ENCODE data around the gene HHATL.

The HHATL gene

DNA sequence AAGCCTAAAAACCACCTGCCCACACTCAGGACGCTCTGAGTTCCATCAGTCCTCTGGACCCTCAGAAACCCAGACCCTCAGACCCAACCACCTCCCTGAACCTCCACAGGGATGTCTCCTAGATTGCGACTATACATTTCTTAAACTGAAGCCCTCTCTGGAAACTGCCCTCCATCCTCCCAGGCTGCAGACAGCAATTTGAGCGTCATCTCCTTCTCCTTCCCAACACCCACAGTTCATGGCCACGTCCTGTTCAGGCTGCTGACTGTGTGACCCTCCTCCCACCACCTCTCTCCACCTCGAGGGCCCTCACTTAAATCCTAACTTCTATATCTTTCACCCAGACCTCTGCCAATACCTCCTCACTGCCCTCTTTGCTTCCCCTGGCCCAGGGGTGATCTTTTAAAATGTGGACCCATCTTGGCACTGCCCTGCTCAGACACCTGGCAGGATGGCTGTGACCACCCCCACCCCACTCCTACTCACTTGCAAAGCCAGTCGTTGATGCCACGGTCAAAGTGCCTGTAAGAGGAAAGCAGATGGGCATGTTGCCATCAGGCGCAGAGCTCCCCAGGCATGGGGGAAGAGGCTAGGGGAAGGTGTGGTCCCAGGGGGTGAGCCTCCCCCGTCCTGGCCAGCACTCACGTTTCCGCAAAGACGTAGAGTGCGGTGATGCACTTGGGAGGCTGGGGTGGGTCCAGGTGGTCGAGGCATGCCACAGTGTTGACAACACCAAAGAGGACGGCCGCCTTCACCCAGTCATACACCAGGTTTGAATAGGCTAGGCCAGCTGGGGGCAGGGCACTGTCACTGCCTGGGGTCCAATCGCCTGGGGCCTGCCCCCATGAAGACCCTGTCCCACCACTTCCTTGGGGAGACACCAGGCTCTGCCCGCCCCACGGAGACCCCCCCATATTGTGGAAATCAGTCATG lies 6.0 kb downstream of the HHATL start:
- DNase-seq: no peak

DNA sequence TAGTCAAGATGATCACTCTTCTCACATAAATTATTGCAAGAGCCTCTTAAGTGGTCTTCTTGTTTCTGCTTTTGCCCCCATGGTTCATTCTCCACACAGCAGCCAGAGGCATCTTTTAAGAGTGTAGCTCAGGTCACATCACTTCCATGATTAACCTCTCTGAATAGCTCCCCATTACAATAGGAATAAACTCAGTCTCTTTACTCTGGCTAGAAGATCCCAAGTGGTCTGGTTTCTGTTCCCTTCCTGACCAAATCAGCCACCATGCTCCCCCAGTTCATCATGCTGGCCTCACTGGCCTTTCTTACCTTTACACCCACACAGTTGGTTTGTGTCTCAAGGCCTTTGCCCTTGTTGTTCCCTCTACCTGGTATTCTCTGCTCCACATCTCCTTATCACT lies 8.2 kb downstream of the HHATL start:
- no peak for DNase-seq

DNA sequence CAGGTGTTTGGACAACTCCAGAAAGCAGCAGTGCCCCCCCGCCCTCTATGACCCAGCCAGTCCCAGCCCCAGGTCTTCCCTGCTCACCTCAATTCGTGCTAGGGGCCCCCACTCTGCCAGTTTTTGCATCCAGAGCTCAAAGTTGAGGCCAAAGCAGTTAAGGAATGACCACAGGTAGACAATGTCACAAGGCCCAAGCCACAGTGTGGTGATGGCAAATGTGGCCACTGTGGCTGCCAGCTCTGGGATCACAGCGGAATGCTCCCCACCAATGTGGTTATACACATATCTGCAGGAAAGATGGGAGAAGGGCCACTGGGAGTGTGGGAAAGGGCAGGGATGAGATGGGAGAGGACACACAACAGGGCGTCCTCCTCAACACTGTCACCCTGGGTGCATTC lies 9.1 kb downstream of the HHATL start:
- no peak for DNase-seq

DNA sequence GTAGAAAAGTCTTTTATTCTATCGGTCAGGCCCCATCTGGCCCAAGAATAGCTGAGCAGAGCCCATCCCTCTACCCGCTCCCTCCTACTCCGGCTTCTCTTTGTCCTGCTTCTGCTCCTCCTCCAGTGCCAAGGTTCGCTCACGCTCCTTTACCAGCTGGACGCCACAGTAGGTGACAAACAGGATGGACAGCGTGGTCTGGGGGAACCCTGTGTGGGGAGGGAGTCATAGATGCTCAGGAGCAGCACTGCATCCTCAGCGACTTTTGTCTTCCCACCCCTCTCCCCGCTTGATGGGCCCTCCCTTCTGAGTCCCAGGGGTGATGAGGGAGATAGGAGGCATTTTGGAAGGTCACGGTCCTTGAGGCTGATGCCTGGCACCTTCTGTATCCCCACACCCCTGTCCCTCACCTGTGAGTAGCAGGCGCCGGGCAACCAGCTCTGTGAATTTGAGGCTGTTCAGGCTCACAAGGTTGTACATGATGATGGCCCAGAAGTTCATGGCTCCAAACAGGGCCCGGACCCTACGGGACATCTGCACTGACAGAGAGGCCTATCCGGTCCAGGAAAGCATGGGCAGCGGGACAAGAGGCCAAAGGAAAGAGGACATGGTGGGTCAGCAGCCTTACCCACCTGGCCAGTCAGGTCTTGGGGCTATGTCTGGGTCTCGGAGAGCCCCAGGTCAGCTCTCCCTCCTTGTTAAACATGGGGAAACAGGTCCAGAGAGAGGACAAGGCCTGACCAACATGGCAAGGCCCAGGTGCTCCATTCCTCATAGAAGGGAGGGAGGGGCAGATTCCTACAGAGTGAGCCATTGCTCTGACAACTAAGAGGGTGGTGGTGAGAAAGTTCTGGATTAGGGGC lies 9.7 kb downstream of the HHATL start:
- no peak for DNase-seq

DNA sequence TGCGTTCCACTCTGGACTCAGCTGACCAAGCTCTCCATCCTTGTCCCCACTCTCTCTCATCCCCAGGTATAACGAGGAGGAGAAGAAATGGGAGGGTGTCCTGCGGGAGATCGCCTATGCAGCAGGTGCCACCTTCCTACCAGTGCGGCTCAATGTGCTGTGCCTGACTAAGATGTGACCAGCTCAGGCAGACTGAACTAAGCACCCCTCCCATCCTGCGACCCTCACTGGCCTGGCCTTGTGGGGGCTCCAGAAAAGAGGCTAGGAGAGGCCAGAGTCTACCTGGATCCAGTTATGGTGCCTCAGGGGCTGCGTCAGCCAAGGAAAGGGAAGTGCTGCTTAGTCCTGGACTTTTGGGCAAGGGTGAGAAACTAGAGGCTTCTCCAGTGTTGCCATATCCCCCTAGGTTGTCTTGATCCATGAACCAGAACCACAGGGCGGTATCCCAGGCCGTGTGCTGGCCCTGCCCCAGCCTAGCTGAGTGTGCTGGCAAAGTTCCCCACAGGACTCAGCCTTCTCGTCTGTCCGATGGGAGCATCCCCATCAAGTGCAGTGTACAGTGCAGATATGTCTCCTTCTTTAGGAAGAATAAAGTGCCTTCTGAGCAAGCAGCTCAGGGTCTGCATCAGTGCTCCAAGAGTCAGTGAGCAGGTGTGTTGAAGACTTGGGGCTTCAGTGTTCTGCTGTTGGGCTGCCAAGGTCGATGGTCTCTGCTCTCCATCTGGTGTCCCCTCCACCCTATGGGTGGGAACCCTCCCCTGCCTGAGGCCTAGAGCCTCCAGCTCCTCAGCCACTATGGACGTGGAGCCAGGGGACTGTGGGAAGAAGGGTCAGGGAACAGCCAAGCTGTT lies 10.6 kb downstream of the HHATL start:
- DNase-seq: no peak

DNA sequence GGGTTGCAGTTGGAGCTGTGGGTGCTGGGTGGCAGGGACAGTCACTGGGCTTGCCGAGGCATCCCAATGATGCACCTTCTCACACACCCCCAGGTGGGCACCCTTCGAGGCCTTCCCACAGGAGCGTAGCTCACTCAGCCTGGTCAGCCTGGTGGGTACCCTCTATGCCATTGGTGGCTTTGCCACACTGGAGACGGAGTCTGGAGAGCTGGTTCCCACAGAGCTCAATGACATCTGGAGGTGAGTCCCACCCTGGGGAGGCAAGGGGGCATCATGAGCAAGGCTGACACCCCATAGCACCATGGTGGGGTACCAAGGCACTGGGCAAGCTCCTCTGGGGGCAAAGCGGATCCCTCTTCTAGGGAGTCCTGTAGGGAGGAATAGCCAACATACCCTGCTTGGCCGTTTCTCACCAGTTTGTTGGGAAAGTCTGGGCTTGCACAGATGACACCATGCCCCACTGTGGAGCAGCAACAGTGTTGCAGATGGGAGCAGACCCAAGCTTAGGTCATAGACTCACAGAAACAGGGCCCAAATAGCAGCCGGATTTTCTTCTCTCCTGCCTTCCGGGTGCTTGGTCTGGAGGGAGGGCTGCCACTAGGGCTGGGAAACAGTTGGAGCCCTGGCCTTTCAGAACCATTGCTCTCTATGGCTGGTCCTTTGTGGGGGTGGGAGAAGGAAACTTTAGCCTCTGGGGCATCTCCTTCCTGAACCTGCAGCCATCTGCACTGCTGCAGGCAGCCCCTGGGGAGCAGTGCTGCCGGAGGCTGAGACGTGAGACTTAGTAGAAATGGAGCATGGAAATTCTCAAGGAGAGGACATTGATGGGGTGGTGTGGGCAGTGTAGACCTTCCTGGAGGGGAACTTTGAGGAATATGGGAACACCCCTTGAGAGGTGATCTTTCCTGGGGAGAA lies 11.6 kb downstream of the HHATL start:
- no peak for DNase-seq

DNA sequence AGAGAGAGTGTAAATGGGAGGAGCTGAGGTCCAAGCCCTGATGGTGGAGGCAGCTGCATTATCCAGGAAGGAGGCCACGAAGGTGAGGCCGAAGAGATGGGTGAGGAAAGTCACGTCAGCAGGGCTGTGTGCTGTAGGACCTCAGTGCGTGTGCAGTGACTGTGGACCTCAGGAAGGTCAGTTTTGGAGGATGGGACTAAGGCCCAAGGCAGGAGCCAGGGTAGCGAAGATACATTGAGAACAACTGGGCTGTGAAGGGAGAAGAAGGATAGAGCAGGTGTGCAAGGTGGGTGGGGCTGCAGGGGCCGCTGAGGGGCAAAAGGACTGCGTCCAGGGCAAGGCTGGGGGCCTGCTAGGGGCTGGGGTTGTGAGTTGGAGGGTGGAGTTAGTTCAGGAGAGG lies 12.4 kb downstream of the HHATL start:
- DNase-seq: no peak

DNA sequence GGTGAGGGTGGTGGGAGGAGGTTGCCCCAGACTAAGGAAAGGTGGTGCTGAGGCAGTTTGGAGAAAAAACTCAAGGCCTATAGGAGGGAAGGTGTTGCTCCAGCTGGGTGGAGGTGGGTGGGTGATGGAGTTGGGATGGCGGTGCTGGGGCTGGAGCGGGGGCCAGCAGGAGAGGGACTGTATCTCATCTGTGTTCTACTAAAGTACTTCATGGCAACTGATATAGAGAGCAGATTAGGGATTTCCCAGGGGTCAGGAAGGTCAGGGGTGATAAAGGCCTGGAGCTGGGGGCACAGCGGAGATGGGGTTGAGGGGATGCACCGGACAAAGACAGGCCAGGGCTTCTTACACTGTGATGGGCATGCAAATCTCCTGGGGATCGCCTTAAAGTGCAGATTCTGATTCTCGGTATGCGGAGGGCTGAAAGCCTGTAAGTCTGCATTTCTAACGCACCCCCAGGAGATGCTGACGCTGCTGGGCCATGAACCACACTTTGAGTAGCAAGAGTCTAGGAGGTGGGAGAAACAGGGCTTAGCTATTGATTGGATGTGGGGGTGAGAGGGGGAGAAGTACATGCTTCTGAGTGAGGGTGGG lies 13.1 kb downstream of the HHATL start:
- no peak for DNase-seq

DNA sequence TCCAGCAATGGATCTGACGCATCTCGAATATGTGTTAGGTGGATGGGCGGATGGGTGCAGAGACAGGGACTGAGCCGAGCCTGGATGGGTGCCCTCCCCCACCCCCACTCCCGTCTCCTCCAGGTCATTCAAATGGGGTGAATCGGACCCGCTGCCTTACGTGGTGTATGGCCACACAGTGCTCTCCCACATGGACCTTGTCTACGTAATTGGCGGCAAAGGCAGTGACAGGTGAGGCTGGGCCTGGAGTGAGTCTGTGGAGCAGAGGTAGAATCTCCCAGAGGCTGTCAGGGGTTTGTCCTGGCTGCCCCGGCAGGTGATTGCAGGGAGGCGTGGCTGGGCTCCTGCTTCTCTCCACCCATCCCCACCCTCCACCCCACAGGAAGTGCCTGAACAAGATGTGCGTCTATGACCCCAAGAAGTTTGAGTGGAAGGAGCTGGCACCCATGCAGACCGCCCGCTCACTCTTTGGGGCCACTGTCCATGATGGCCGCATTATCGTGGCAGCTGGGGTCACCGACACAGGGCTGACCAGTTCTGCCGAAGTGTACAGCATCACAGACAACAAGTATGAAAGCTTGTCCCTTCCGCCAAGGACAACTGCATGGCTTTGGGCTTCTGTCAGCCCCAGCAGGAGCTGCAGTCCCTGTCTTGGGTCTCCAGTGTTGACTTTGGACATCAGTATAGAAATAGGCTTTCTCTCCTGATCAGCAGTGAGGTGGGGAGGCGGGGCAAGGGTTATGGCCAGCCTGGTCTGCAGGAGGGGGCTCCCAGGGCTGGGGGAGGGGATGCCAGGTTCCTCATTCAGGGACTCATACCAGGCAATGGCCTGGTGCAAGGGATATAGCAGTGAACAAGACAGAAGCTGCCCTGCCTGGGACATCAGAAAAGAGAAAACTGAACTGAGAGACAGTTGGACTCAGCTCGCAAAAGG lies 13.8 kb downstream of the HHATL start:
- DNase-seq: no peak

DNA sequence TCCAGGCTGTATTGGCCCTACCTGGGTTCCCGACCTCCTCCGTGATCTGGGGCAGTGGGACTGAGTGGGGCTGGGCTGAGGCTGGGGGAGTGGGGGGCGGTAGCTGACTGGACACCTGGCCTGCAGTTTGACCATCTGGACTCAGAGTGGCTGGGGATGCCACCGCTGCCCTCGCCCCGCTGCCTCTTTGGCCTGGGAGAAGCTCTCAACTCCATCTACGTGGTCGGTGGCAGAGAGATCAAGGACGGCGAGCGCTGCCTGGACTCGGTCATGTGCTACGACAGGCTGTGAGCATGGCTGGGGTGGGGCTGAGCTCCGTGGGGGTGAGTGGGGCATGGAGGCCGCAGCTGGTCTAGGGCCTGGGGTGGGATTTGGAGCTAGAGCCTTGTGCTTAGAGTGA lies 14.6 kb downstream of the HHATL start:
- no peak for DNase-seq

DNA sequence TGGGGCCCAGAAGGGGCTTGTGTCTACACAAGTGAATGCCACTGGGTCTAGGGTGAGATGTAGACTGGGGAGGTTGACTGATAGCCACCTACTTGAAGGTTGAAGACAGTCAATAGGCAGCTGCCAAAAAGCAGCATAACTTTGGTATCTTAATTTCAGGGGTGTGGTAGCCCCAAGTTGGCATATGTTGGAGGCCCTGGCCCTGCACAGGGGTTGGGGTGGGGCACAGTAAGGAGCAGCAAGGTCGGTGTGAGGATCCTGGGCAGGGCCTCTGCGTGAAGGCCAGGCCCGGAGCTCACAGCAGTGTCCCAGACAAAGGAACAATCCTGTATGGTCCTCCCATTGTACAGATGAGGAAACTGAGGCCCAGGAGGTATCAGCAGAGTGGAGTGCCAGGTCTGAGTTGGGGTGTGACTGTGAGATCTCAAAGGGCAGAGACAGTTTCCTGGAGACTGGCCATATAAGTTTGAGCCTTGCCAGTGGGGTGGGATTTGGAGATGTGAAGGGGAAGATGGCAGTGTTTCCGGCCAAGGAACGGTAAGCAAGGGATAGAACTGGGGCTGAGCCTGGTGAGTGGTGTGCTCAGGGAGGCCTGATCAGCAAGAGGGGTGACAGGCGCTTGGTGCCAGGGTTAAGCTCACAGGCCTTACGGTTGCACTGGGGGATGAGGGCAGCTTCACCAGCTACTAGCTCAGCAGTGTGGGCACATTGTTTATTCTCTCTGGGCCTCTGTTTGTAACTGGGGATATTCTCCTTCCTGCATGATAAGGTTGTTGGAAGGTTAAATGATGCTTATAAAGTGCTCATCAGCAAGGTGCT lies 15.6 kb downstream of the HHATL start:
- no peak for DNase-seq

DNA sequence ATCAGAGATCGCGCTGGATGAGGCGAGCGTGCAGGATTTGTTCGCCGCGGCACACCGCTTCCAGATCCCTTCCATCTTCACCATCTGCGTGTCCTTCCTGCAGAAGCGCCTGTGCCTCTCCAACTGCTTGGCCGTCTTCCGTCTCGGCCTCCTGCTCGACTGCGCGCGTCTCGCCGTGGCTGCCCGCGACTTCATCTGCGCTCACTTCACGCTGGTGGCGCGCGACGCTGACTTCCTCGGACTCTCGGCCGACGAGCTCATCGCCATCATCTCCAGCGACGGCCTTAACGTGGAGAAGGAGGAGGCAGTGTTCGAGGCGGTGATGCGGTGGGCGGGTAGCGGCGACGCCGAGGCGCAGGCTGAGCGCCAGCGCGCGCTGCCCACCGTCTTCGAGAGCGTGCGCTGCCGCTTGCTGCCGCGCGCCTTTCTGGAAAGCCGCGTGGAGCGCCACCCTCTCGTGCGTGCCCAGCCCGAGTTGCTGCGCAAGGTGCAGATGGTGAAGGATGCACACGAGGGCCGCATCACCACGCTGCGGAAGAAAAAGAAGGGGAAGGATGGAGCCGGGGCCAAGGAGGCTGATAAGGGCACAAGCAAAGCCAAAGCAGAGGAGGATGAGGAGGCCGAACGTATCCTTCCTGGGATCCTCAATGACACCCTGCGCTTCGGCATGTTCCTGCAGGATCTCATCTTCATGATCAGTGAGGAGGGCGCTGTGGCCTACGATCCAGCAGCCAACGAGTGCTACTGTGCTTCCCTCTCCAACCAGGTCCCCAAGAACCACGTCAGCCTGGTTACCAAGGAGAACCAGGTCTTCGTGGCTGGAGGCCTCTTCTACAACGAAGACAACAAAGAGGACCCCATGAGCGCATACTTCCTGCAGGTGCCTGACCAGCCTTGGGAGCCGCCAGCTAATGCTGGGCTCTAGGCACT lies 16.4 kb downstream of the HHATL start:
- DNase-seq: no peak

DNA sequence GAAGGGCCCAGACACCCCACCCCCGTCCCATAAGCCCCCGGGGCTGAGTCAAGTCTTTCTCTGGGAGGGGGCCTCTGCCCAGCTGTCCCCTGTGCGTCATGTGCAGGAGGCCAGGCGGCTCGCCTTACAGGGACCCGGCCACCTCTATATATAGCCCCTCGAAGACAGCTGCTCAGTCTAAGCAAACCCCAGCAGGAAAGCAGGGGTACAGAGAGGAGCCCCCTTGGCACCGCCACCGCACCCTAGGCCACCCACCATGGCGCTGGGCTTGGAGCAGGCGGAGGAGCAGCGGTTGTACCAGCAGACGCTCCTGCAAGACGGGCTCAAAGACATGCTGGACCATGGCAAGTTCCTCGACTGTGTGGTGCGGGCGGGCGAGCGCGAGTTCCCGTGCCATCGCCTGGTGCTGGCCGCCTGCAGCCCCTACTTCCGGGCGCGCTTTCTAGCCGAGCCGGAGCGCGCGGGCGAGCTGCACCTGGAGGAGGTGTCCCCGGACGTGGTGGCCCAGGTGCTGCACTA lies 17.2 kb downstream of the HHATL start, which contains the start of gene KLHL40:
Gene KLHL40 (plus strand): TSS at position 175 of the 519 bp plus-strand sequence. CDS start 82 bp downstream, at position 257.
- no peak for DNase-seq

DNA sequence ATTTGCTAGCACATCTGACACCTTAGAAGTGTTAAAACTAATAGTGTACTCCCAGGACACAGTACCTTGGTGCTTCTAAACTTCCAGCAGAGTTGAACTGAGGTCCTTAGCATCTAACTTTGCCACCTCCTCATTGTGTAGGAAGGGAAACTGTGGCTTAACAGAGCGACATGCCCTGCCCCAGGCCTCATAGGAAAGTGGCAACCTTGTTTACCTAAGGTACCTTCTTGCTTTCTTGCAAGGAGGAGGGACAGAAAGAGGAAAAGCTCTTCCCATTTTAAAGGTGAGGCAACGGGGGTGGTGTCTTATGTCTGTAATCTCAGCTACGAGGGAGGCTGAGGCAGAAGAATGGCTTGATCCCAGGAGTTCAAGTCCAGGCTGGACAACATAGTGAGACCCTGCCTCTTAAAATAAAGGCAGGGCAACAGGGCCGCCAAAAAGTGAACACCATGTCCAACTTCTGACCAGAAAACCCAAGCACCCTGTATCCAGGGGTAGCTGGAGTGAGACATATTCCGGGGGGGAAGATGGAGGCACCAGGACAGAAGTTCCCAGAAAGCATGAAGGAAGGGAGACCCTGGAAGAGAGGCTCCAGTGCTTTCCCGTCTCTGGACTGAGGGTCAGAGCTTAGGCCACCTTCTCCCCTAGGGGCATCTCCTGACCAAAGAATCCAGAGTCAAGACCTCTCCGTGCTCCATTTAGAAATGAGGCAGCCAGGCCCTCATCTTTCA lies 17.8 kb downstream of the HHATL start:
- no peak for DNase-seq

DNA sequence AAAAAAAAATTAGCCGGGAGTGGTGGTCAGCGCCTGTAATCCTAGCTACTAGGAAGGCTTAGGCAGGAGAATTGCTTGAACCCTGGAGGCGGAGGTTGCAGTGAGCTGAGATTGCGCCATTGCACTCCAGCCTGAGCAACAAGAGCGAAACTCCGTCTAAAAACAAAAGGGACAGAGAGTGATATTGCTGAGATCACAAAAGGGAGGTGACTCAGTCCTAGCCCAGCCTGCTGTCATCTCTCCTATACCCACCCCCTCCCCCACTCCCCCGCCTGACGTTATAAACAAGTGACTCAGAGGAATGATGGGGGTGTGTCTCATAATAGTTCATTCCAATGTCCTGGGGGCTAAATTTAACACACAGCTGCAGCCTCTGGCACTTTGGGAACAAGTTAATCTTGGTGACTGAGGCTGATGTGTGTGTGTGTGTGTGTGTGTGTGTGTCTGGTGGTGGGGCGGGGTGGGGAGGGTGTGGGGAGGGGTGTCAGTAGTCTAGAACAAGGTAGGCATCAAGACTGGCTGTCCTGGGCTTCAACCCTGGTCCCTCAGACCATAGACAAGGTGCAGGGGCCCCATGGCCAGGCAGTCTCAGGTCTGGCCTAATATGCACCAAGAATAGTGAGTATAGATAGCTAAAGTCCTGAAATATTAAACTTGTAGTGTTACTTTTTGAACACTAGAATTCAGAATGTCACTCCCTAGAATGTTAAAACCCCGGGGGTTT lies 18.6 kb downstream of the HHATL start:
- no peak for DNase-seq

DNA sequence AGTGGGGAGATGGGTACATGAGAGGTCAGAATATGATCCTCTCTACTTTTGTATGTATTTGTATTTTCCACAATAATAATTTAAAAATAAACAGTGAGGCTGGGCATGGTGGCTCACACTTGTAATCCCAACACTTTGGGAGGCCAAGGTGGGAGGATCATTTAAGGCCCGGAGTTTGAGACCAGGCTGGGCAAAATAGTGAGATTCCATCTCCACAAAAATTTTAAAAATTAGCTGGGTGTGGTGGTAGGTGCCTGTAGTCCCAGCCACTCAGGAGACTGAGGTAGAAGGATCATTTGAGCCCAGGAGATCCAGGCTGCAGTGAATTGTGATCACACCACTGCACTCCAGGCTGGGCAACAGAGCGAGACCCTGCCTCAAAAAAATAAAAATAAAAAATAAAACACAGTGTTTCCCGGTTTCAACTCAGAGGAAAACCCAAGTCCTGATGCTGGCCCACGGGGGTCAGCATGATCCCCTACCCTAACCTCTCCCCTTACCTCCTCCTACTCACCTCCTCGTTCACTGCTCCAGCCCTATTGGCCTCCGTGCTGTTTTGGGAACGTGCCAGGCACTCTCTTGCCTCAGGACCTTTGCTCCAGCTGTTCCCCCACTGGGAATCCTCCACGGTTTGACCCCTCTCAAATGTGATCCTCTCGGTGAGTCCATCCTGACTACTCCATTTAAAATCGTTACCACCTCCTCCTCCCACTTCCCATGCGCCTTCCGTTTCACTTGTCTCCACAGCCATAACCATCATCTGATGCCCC lies 20.1 kb downstream of the HHATL start:
- DNase-seq: no peak
